Activated CD8-positive, alpha-beta memory T cell treated with anti-CD3 and anti-CD28 coated beads, Interleukin-2, amount 50 U/mL, for 48 hours (primary cell): ENCODE measurements around the gene AKR7A2.

Source experiments
- DNase-seq: peaks from one replicate; pipeline ENCODE4 v3.0.0-alpha.2; 2020

AKR7A2 gene

DNA sequence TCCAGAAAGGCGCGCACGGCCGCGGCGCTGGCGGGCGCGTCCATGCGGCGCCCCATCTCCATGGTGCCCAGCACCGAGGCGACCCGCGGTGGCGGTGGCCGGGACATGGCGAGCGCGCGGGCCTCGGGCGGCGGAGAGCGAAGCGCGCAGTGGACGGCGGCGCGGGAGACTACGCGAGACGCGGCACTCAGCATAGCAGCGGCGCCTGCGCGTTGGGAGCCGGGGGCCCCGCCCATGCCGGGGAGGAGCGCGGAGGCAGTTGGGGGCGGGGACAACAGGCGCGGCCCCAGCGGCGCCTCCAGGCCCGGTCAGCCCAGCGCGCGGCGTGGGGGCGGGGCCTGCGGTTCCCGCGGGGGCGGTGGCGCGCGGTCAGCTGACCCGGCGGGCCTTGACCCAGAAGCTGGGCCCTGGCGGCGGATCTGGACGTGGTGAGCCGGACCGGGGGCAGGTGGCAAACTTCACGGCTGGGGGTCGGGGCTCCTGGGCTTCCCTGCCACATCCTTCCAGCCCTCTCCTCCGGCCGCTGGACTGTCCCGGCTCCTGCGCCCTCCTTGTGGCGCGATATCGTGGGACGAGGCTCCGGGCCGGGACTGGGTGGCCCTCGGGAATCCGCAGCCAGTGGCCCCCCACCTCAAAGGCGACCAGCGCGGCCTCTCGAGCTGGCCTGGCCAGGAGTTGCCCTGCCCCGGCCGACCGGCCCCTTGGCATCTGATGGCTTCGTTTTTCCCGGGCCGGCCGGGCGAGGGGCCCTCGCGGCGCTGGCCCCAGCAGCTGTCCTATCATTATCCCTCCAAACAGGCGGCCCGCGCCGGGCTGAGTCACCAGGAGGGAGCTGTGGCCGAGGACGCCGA is at the start of gene AKR7A2, which contains the start of gene SLC66A1:
Gene AKR7A2, minus strand, starts transcription at position 214 of the 851 bp plus-strand sequence. Its CDS starts 20 bp downstream, at position 194.
Gene SLC66A1, plus strand, starts transcription at position 396 of the 851 bp plus-strand sequence. CDS start 5,352 bp downstream, outside the sequence.
- peak; percentile 95 for DNase-seq

- no peak for DNase-seq
These were observed 49.1 kb upstream of the AKR7A2 start for GRCh38 chr1:19360843-19361610.

DNA sequence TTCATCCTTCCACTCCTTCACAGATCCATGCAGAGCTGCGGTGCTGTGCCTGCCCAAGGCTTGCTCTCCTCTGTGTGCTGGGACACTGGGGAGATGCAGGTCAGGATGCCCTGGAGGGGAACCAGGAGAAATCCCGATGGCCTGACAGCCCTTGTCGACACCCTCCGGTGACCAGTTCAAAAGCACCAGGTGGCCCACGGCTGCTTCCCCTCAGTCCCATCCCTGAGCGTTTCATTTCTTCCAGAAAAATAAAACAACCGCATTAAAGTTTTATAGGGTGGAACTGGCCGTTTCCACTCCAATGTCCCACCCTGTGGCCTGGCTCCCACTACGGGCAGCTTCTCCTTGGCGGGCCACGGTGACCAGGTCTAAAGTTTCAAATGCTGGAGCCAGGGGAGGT is 48.5 kb upstream of the AKR7A2 start:
- DNase-seq: no peak

GRCh38 chr1:19360016-19360415 is 48.1 kb upstream of the AKR7A2 start:
- no peak for DNase-seq

GRCh38 chr1:19359357-19359756 is 47.4 kb upstream of the AKR7A2 start:
- no peak for DNase-seq

DNA sequence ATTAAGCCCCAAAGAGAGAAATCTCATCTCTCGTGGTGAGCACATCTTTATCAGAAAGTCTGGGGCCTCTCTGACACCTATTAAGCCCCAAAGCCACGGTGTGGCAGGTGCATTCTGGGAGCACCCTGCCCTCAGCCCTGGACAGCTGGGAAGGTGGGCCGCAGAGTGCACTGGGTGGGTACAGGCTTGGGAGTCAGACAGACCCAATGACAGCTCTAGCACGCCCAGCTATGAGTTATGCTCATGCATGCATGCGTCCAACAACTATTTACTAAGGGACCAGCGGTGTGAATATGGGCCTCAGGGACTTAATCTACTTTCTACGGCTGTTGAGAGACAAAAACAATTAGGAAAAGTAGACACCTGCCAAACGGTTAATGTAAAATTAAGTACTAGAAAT is 46.8 kb upstream of the AKR7A2 start:
- DNase-seq: no peak

- DNase-seq: no peak
These were observed 45.5 kb upstream of the AKR7A2 start for GRCh38 chr1:19357299-19357986.

- no peak for DNase-seq
These were observed 44.3 kb upstream of the AKR7A2 start for GRCh38 chr1:19356266-19356665.

GRCh38 chr1:19354531-19354981 is 42.6 kb upstream of the AKR7A2 start:
- DNase-seq: no peak

DNA sequence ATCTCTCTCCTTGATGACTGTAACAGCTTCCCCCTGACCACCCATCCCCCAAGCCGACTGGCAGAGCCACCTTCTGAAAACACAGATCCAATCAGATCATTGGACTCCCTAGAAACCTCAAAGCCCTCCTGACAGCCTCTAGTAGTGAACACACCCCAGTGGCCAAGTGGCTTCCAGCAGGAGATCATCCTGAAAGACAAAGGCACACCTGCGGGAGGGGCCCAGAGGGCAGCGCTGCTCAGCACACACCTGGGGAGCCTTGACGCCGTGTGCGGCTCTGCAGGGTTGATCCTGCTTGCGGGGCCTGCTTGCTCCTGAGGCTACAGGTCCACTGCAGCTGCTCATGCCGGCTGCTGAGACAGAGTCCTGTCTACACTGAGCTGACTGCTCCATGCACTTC is 41.7 kb upstream of the AKR7A2 start:
- no peak for DNase-seq

DNA sequence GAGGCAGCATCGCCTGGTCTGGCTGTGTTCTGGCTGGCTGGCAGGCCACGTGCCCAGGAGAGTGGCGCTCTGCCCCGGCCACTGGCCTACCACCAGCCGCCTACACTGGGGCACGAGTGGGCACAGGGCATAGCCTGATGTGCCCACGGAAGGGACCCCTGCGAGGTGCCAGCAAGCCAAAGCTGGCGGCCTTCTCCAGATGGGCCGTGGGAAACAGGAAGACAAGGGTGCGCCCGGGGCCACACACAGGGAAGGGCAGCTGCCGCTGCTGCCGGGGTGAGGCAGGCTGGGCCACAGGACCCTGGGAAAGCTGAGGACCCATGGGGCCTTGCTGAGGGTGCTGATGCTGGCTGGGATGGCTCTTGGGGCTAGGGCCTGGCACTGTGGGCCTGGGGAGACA is 40.9 kb upstream of the AKR7A2 start:
- no peak for DNase-seq

DNA sequence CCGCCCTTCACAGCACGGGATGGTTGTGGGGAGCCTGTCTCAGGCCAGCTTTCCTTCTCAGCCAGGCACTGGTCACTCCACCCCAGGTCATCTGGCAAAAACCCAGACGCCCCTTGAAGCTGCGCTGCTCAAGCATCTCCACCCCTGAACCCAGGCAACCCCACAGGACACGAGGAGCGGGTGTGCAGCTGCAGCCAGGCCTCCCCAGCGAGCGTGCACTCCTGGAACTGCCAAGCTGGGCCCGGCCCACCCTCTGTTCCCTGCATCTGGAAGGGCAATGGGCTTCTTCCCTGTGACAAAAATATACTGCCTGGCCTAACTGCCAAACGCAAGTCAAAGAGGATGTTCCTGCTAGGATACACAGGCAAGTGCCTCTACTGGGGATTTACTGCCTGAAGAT is 39.9 kb upstream of the AKR7A2 start:
- no peak for DNase-seq

GRCh38 chr1:19350566-19350965 is 38.6 kb upstream of the AKR7A2 start:
- DNase-seq: no peak

- no peak for DNase-seq
These were observed 38.1 kb upstream of the AKR7A2 start for GRCh38 chr1:19349999-19350398.

DNA sequence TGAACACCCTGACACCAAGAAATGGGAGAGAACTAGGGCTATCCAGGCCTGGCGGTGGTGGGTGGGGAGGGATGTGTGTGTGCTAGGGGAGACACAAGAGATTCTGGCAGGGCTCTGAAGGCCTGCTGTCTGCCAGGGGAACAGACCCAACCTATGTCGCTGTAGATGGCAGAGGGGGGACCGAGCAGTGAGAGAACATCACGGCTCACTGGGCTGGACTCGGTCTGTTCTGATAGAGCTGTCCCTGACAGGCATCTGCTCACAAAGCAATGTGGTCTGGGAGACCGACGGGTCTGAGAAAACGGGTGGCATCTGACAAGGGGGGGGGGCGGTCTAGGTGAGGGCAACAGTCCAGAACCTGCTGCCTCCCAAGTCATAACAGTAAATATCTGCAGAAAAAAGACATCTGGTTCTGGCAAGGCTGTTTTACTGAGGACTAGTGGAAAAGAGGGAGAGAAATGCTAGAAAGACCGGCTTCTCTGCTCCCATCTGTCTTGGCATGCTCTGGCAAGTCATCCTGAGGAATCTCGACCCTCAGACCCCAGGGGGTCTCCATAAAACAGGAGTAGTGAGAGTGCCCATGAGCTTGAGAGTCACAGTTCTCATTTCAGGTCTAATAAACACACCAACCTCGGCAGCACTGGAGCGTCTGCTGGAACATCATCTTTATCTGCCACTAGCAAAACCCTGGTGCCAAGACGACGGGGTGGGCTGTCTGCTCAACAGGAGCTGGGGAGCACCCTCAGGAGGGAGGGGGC is 36.7 kb upstream of the AKR7A2 start:
- DNase-seq: no peak

DNA sequence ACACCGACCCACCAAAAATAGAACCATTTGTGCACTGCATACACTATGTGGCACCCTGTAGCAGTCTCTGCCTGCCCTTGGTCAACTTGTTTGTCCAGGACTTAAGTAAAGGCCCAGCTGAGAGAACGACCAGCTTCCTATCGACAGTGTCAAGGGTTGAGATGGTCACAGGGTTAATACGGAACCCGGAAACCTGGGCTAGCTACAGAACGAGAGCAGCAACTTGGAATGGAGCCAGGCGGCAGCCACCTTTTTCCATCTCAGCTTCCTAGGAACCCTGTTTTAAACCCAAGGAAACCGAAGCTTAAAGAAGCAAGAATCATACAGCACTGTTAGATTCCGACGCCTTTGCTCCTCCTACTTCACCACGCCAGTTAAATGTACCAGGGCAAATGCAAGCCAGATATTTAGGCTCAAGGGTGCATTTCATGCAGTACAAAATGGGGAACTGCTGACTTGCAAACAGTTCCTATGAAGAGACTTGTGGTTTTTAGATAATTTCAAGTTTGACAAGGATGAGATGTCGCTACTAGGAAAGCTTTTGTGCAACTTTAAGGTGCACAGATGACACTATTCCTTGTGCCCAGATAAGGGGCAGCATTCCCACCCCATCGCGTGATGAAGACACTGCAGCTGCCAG is 35.7 kb upstream of the AKR7A2 start:
- no peak for DNase-seq

DNA sequence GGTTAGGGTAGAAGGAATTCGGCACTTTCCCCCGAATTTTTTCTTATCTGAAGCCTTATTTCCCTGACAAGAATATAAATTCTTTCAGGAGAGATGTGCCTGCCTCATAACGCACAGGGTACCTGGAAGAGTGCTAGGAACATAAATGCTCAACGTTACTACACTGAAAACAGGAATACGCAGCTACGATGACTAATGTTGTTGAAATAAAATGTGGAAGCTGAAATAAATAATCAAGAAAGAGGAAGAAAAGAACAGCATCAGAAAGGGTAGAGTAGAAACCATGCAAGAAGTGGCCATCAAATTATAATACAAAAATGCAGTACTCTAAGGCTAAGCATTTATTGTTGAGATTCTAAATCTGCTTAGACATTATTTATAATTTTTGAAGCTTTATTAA is 34.1 kb upstream of the AKR7A2 start:
- DNase-seq: no peak

- no peak for DNase-seq
These were observed 33.4 kb upstream of the AKR7A2 start for GRCh38 chr1:19345391-19345790.

- DNase-seq: no peak
These were observed 32.9 kb upstream of the AKR7A2 start for GRCh38 chr1:19344831-19345230.

DNA sequence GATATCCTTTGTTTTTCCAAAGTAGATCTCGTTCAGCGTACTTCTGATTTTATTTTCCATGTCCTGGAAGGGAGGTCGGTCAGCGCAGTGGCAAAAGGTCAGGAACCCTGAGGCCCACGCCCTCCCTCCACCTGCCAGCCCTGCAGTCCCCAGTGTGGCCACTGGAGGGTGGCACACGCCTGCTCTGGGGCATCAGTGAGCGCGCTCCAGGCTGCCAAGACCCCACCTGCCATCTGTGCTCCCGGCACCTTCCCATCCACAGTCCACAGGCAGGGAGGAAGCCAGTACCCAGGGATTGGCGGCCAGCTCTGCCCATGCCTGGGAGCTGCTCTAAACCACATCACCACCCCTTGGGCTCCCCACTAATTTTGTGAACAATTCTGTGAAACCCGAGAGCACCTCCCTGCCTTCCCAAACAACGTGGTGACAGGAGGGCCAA is 32.4 kb upstream of the AKR7A2 start:
- DNase-seq: peak; percentile 77

GRCh38 chr1:19343617-19344350 is 31.8 kb upstream of the AKR7A2 start:
- no peak for DNase-seq
